Left lung (tissue), 10 donors: ENCODE results near the gene UQCRFS1. TPM values are rescaled to one million over a fixed set of nuclear protein-coding genes. Genes with fewer than 3 reads are reported as not detected.
A peak's percentile ranks its signal among the peaks of the same experiment; 100 is the strongest.

Experiments used
- ATAC-seq: fragments of 200-7000 bp; cut with Tn5 transposase; one replicate; pipeline ENCODE4 v1.9.1; 2020; ENCODE audit warnings: moderate library complexity
- DNase-seq, 4 donors: peaks; one replicate each; pipeline ENCODE4 v3.0.0-alpha.2; 2013 to 2020
- H3K27ac ChIP-seq, 2 donors: fragments of 200-600 bp; sonication (generic) in 1 of 2; one replicate each; pipeline versions ENCODE4 v1.5.0 to v1.8.0; 2020 to 2021
- H3K27me3 ChIP-seq, 2 donors: fragments of 200-600 bp; sonication (generic) in 1 of 2; one replicate each; pipeline versions ENCODE4 v1.5.0 to v1.8.0; 2020 to 2021
- H3K36me3 ChIP-seq, 2 donors: fragments of 200-600 bp; sonication (generic) in 1 of 2; one replicate each; pipeline versions ENCODE4 v1.5.0 to v1.8.0; 2020 to 2021
- H3K4me1 ChIP-seq, 2 donors: fragments of 200-600 bp; one replicate each; pipeline ENCODE4 v1.8.0; 2021
- H3K4me3 ChIP-seq, 2 donors: fragments of 200-600 bp; sonication (generic) in 1 of 2; one replicate each; pipeline versions ENCODE4 v1.5.0 to v1.8.0; 2020 to 2021; ENCODE audit warnings: mild to moderate bottlenecking in 1 of 2
- H3K9me3 ChIP-seq, 2 donors: fragments of 200-600 bp; sonication (generic) in 1 of 2; one replicate each; pipeline versions ENCODE4 v1.5.0 to v1.8.0; 2020 to 2021
- intact Hi-C, 2 donors: fragments of 100-400 bp; cut with DNase I; formaldehyde crosslinking; loops; one replicate each; pipeline versions ENCODE4 v1.11.2 to v1.14.2; 2022
- polyA plus RNA-seq, 6 donors: library from polyadenylated mRNA; unstranded; fragments of 120-200 nt; gene quantifications; one replicate each; pipeline ENCODE4 v1.2.1, GENCODE V29; 2013; ENCODE audit not compliant: insufficient read length in 6 of 6
- total RNA-seq, 2 donors: library from RNA; stranded (reverse); fragmentation: NEBNext Ultra II Directional; extraction: Animal tissue kit (Norgen Biotek cat#: 25700); gene quantifications; one replicate each; pipeline ENCODE4 v1.2.1, GENCODE V29; 2021
- TF ChIP-seq, protein P1 (sequence below), 2 donors: fragments of 200-600 bp; sonication (generic) in 1 of 2; IDR thresholded peaks; one replicate each; pipeline versions ENCODE4 v1.5.0 to v1.8.0; 2021; ENCODE audit warnings: antibody characterized with exemption in 2 of 2
- donor health status: DM: no; HTN: yes; CAD: no.
- donor health status: DM: no; HTN: no; CAD: no.

Gene UQCRFS1
- total and polyA plus RNA-seq, 8 donors = 15.9 to 27.8 (median 17.4) TPM

DNA sequence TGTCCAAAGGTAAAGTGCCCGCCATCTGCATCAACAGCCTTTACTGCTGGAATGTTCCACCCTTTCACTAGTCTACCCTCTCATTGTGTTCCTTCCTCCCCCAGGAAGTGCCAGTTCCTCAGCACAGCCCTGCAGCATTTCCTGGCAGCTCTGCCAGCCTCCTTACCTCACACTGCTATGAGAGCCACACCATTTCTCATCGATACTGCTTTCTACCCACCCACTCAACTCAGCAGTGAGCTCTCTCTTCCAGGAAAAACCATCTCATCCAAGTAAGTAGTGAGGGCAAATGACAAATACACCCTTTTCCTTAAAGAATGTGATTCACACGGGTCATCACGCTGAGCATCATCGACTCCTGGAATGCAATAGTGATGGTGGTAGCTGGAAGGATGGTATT lies 19.8 kb downstream of the UQCRFS1 start:
- H3K27ac ChIP-seq = no peak overlapping the region
- peaks cover 0 to 4% of the 10 kb centered on the region in 2 donors for H3K9me3 ChIP-seq
- H3K36me3 ChIP-seq = no peaks in the 10 kb centered on the region
- no peaks in the 10 kb centered on the region for H3K27me3 ChIP-seq
- no peaks in the 10 kb centered on the region for H3K4me1 ChIP-seq
- H3K4me3 ChIP-seq = no peak overlapping the region
- intact Hi-C loops = no loop called here
- DNase-seq (no peak), ATAC-seq (no peak)
- TF ChIP-seq, protein P1, sequence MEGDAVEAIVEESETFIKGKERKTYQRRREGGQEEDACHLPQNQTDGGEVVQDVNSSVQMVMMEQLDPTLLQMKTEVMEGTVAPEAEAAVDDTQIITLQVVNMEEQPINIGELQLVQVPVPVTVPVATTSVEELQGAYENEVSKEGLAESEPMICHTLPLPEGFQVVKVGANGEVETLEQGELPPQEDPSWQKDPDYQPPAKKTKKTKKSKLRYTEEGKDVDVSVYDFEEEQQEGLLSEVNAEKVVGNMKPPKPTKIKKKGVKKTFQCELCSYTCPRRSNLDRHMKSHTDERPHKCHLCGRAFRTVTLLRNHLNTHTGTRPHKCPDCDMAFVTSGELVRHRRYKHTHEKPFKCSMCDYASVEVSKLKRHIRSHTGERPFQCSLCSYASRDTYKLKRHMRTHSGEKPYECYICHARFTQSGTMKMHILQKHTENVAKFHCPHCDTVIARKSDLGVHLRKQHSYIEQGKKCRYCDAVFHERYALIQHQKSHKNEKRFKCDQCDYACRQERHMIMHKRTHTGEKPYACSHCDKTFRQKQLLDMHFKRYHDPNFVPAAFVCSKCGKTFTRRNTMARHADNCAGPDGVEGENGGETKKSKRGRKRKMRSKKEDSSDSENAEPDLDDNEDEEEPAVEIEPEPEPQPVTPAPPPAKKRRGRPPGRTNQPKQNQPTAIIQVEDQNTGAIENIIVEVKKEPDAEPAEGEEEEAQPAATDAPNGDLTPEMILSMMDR (IDR thresholded peaks at IDR 0.05) = no peak

DNA sequence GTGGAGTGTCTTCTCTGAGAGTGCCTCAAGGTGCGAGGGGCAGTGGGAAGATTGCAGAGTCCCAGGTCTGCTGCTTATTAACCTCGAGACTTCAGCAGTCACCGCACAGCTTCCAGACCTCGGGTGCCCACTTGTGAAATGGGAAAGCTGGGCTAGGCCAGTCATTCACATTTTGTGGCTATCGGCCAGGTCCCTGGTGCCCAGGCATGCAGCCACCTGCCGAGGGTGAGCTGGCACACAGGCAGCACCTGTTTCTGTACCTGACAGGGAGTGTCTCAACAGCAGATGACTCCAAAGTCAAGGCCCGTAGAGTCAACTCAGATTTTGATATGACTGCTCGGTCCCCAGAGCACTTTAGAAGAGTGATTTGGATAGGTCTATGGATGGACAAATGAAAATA lies 21.9 kb downstream of the UQCRFS1 start:
- H3K27me3 ChIP-seq = no peaks in the 10 kb centered on the region
- H3K4me3 ChIP-seq = no peak overlapping the region
- TF ChIP-seq, protein P1 (IDR thresholded peaks at IDR 0.05) = no peak
- ATAC-seq = no peak
- H3K27ac ChIP-seq = no peak overlapping the region
- intact Hi-C loops = no loop called here
- DNase-seq = no peak
- H3K9me3 ChIP-seq = no peaks in the 10 kb centered on the region
- no peaks in the 10 kb centered on the region for H3K36me3 ChIP-seq
- H3K4me1 ChIP-seq = no peaks in the 10 kb centered on the region

DNA sequence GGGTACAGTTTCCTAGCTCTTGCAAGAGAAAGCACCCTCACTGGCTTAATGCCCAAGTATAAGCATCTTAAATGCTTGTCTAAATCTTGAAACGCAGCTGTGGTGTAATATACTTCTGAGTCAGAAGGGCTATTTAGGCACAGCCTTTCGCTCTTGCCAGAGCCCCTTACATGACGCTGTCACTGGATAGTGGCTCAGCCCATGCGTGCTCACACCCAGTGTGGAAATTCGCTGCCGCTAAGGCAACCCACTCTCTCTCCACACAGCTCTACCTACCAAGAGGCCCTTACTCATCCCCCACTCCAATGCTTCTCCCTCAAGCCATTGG lies 24.0 kb downstream of the UQCRFS1 start:
- Histone ChIP-seq H3K4me1 (no peaks in the 10 kb centered on the region), H3K36me3 (no peaks in the 10 kb centered on the region), H3K27ac (no peak overlapping the region), H3K27me3 (no peaks in the 10 kb centered on the region), H3K4me3 (no peak overlapping the region), H3K9me3 (no peaks in the 10 kb centered on the region)
- peak in 2 of 4 donors; percentile 9 to 13 for DNase-seq
- no peak for ATAC-seq
- intact Hi-C loops = no loop called here
- TF ChIP-seq, protein P1 (IDR thresholded peaks at IDR 0.05) = no peak

DNA sequence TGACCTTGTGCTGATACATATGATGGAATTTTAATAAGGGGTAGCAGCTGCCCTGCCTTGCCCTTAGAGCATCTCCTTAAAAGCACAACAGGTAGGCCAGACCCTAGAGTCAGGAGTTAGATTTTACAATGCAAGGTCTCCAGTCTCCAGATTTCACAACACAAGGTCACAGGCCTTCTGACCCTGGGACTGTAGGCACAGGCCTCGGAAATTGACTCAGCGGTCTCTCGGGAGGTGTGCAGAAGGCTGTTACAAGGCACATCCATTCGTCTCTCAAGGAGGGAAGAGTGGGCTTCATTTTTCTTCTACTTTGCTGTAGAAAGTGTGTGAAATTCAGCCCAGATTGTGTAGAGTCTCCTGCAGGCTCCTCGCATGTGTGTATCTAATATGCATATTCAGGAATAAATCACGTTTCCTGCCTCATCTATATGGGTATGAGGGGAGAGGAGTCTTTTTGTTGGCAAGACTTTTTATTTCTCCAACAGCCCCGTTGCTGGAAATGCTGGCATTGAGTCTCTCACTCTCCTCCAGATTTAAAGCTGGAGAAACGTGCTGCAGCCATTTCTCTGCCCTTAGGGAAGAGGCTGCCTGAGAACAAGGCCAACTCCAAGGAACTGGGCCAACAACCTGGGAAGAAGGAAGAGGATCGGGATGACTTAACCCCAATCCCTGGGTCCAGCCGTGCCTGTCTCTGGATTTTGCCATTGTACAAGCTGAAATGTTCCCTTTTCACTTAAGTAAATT lies 24.5 kb downstream of the UQCRFS1 start:
- no peaks in the 10 kb centered on the region for H3K9me3 ChIP-seq
- no peaks in the 10 kb centered on the region for H3K4me1 ChIP-seq
- TF ChIP-seq, protein P1 (IDR thresholded peaks at IDR 0.05) = no peak
- H3K27ac ChIP-seq = no peak overlapping the region
- DNase-seq = no peak
- no peaks in the 10 kb centered on the region for H3K27me3 ChIP-seq
- H3K36me3 ChIP-seq = no peaks in the 10 kb centered on the region
- intact Hi-C loops = no loop called here
- no peak overlapping the region for H3K4me3 ChIP-seq
- no peak for ATAC-seq

DNA sequence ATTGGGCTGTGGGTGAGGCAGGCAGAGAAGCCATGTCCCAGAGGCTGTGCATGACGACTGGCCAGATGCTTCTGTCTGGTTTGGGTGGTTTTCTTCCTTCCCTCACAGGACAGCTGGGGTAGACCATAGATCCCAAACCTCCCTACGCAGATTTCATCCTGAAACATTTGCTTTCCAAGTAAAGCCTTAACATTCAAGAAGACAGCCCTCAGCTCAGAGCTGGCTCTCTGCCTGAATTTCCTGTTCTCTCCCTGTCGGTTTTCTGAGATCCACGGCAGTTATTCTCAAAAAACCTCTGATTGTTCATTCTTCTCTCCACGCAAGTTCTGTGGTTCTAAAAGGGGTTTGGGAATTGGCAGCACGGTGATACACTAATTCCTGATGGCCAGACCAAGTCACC lies 25.3 kb downstream of the UQCRFS1 start:
- H3K4me3 ChIP-seq = no peak overlapping the region
- DNase-seq (no peak), ATAC-seq (no peak)
- no peak overlapping the region for H3K27ac ChIP-seq
- H3K36me3 ChIP-seq = no peaks in the 10 kb centered on the region
- intact Hi-C loops = no loop called here
- H3K4me1 ChIP-seq = no peaks in the 10 kb centered on the region
- no peaks in the 10 kb centered on the region for H3K9me3 ChIP-seq
- no peaks in the 10 kb centered on the region for H3K27me3 ChIP-seq
- TF ChIP-seq, protein P1 (IDR thresholded peaks at IDR 0.05) = no peak
